SH-SY5Y (cell line): ENCODE measurements around the gene OCA2.

ENCODE experiments used
- GATA2 ChIP-seq: IDR thresholded peaks from 2 replicates; pipeline ENCODE4 v1.6.1; 2011; ENCODE audit warnings: mild to moderate bottlenecking, low read depth, low read length
- GATA3 ChIP-seq: IDR thresholded peaks from 2 replicates; pipeline ENCODE4 v1.6.1; 2011; ENCODE audit warnings: low read depth, mild to moderate bottlenecking, low read length, moderate library complexity

DNA sequence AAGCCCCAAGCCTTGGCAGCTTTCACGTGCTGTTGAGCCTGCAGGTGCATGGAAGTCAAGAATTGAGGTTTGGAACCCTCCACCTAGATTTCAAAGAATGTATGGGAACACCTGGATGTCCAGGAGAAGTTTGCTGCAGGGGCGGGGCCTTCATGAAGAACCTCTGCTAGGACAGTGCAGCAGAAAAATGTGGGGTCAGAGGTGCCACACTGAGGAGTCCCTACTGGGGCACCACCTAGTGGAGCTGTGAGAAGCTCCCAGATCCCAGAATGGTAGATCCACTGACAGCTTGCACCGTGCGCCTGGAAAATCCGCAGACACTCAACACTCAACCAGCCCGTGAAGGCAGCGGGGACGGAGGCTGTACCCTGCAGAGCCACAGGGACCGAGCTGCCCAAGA lies 201.6 kb downstream of the OCA2 start:
- TF ChIP-seq GATA2 = no peak
- TF ChIP-seq GATA3 = no peak
